ENCODE measurements around the gene KRT77.

The KRT77 gene

DNA sequence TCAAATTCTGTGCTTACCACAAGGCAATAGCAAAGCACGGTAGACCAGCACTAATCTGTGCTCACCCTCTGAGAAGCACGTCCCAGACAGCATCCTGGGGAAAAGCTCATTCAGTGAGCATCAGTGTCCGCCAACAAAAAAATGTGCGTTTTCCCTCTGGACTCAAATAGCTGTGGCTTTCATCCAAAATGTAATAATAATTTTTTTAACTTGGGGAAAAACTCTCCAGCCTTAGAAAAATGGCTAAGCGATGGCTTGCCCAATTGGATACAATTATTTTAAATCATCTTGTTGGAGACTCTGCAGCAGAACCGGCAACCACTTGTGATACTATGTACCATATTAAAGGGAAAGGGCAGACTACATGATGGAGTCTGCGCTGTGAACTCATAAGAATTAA lies 1.1 kb upstream of the KRT77 start:
- 90% methylated on average over 6 of the region's 7 CpGs for WGBS
- H2BK12ac ChIP-seq (ENCODE audit: low read length in 2 of 2), result no peak overlapping the region
- H3K18ac ChIP-seq (ENCODE audit: low read depth in 1 of 2, low read length in 2 of 2), result no peak overlapping the region
- no peaks in the 10 kb centered on the region for H3K4me1 ChIP-seq (ENCODE audit: control insufficient read depth, insufficient read depth, low read depth, low read length)
- no peak overlapping the region for H2BK120ac ChIP-seq (ENCODE audit: low read depth, low read length)
- no peak overlapping the region for H3K23ac ChIP-seq (ENCODE audit: low read length in 2 of 2)
- no peak overlapping the region for H4K91ac ChIP-seq (ENCODE audit: low read length)
- H3K27me3 ChIP-seq (ENCODE audit: control insufficient read depth in 1 of 2, insufficient read depth in 1 of 2, low read length in 2 of 2), result peaks cover 38 to 86% of the 10 kb centered on the region in 2 experiments
- no peak overlapping the region for H2AK5ac ChIP-seq (ENCODE audit: low read length, severe bottlenecking)
- H3K27ac ChIP-seq (ENCODE audit: low read length, poor library complexity, severe bottlenecking), result no peak overlapping the region
- H2BK15ac ChIP-seq (ENCODE audit: low read depth, poor library complexity, severe bottlenecking), result no peak overlapping the region
- no peak overlapping the region for H2BK5ac ChIP-seq (ENCODE audit: low read depth, low read length, poor library complexity, severe bottlenecking)
- no peak overlapping the region for H3K4ac ChIP-seq (ENCODE audit: low read depth in 1 of 2, low read length in 2 of 2)
- H3K9ac ChIP-seq (ENCODE audit: low read length), result no peak overlapping the region
- no peaks in the 10 kb centered on the region for H3K9me3 ChIP-seq (ENCODE audit: control insufficient read depth, low read length)
- DNase-seq, result no peak
- no peak overlapping the region for H4K8ac ChIP-seq (ENCODE audit: low read length)
- H2AFZ ChIP-seq (ENCODE audit: low read depth, low read length), result no peak overlapping the region
- no peak overlapping the region for H3K4me2 ChIP-seq (ENCODE audit: low read length, poor library complexity, severe bottlenecking)
- H3K4me3 ChIP-seq (ENCODE audit: insufficient read depth in 1 of 2, low read depth in 1 of 2, low read length in 2 of 2), result no peak overlapping the region
- no peaks in the 10 kb centered on the region for H3K79me1 ChIP-seq (replicated peaks; ENCODE audit: low read length, poor library complexity, severe bottlenecking)
- no peak overlapping the region for H3K14ac ChIP-seq (ENCODE audit: low read length in 2 of 2)
- H3K36me3 ChIP-seq (ENCODE audit: control insufficient read depth in 1 of 2, insufficient read depth in 2 of 2, low read depth in 1 of 2, low read length in 2 of 2), result no peaks in the 10 kb centered on the region

- Histone ChIP-seq H2AFZ (ENCODE audit: low read depth, low read length) (no peak overlapping the region), H2BK12ac (ENCODE audit: low read length in 2 of 2) (no peak overlapping the region), H3K36me3 (ENCODE audit: control insufficient read depth in 1 of 2, insufficient read depth in 2 of 2, low read depth in 1 of 2, low read length in 2 of 2) (no peaks in the 10 kb centered on the region), H2BK120ac (ENCODE audit: low read depth, low read length) (no peak overlapping the region), H3K27me3 (ENCODE audit: control insufficient read depth in 1 of 2, insufficient read depth in 1 of 2, low read length in 2 of 2) (peaks cover 35 to 86% of the 10 kb centered on the region in 2 experiments), H4K91ac (ENCODE audit: low read length) (no peak overlapping the region), H3K14ac (ENCODE audit: low read length in 2 of 2) (no peak overlapping the region), H2BK15ac (ENCODE audit: low read depth, poor library complexity, severe bottlenecking) (no peak overlapping the region), H3K4me2 (ENCODE audit: low read length, poor library complexity, severe bottlenecking) (no peak overlapping the region), H3K9ac (ENCODE audit: low read length) (no peak overlapping the region), H3K79me1 (replicated peaks; ENCODE audit: low read length, poor library complexity, severe bottlenecking) (no peaks in the 10 kb centered on the region), H3K4ac (ENCODE audit: low read depth in 1 of 2, low read length in 2 of 2) (no peak overlapping the region), H2AK5ac (ENCODE audit: low read length, severe bottlenecking) (no peak overlapping the region), H3K9me3 (ENCODE audit: control insufficient read depth, low read length) (no peaks in the 10 kb centered on the region), H2BK5ac (ENCODE audit: low read depth, low read length, poor library complexity, severe bottlenecking) (no peak overlapping the region), H3K4me3 (ENCODE audit: insufficient read depth in 1 of 2, low read depth in 1 of 2, low read length in 2 of 2) (no peak overlapping the region), H3K18ac (ENCODE audit: low read depth in 1 of 2, low read length in 2 of 2) (no peak overlapping the region), H3K27ac (ENCODE audit: low read length, poor library complexity, severe bottlenecking) (no peak overlapping the region), H3K4me1 (ENCODE audit: control insufficient read depth, insufficient read depth, low read depth, low read length) (no peaks in the 10 kb centered on the region), H3K23ac (ENCODE audit: low read length in 2 of 2) (no peak overlapping the region), H4K8ac (ENCODE audit: low read length) (no peak overlapping the region)
- 60% methylated on average over 1 of the region's 1 CpG for WGBS
- no peak for DNase-seq
Measured at GRCh38 chr12:52703878-52704277, 554 bp upstream of the KRT77 start.

- H3K27ac ChIP-seq (ENCODE audit: low read length, poor library complexity, severe bottlenecking), result no peak overlapping the region
- no peaks in the 10 kb centered on the region for H3K36me3 ChIP-seq (ENCODE audit: control insufficient read depth in 1 of 2, insufficient read depth in 2 of 2, low read depth in 1 of 2, low read length in 2 of 2)
- DNase-seq, result no peak
- H3K4me3 ChIP-seq (ENCODE audit: insufficient read depth in 1 of 2, low read depth in 1 of 2, low read length in 2 of 2), result no peak overlapping the region
- no peak overlapping the region for H2BK5ac ChIP-seq (ENCODE audit: low read depth, low read length, poor library complexity, severe bottlenecking)
- no peak overlapping the region for H2AFZ ChIP-seq (ENCODE audit: low read depth, low read length)
- no peak overlapping the region for H4K91ac ChIP-seq (ENCODE audit: low read length)
- no peaks in the 10 kb centered on the region for H3K9me3 ChIP-seq (ENCODE audit: control insufficient read depth, low read length)
- no peaks in the 10 kb centered on the region for H3K79me1 ChIP-seq (replicated peaks; ENCODE audit: low read length, poor library complexity, severe bottlenecking)
- no peak overlapping the region for H3K4ac ChIP-seq (ENCODE audit: low read depth in 1 of 2, low read length in 2 of 2)
- peaks cover 37 to 87% of the 10 kb centered on the region in 2 experiments for H3K27me3 ChIP-seq (ENCODE audit: control insufficient read depth in 1 of 2, insufficient read depth in 1 of 2, low read length in 2 of 2)
- no peak overlapping the region for H2BK15ac ChIP-seq (ENCODE audit: low read depth, poor library complexity, severe bottlenecking)
- WGBS, result 43% methylated on average over 2 of the region's 2 CpGs
- no peak overlapping the region for H3K18ac ChIP-seq (ENCODE audit: low read depth in 1 of 2, low read length in 2 of 2)
- H3K23ac ChIP-seq (ENCODE audit: low read length in 2 of 2), result no peak overlapping the region
- H3K9ac ChIP-seq (ENCODE audit: low read length), result no peak overlapping the region
- H2BK120ac ChIP-seq (ENCODE audit: low read depth, low read length), result no peak overlapping the region
- H4K8ac ChIP-seq (ENCODE audit: low read length), result no peak overlapping the region
- no peaks in the 10 kb centered on the region for H3K4me1 ChIP-seq (ENCODE audit: control insufficient read depth, insufficient read depth, low read depth, low read length)
- no peak overlapping the region for H3K4me2 ChIP-seq (ENCODE audit: low read length, poor library complexity, severe bottlenecking)
- no peak overlapping the region for H3K14ac ChIP-seq (ENCODE audit: low read length in 2 of 2)
- no peak overlapping the region for H2AK5ac ChIP-seq (ENCODE audit: low read length, severe bottlenecking)
- no peak overlapping the region for H2BK12ac ChIP-seq (ENCODE audit: low read length in 2 of 2)
Measured at GRCh38 chr12:52702338-52702737, 986 bp downstream of the KRT77 start.

GRCh38 chr12:52701281-52701680 lies 2.0 kb downstream of the KRT77 start:
- peaks cover 44 to 88% of the 10 kb centered on the region in 2 experiments for H3K27me3 ChIP-seq (ENCODE audit: control insufficient read depth in 1 of 2, insufficient read depth in 1 of 2, low read length in 2 of 2)

More at GRCh38 chr12:52701281-52701680, 2.0 kb downstream of the KRT77 start:
- no peak overlapping the region for H2BK15ac ChIP-seq (ENCODE audit: low read depth, poor library complexity, severe bottlenecking)
- no peak overlapping the region for H4K8ac ChIP-seq (ENCODE audit: low read length)
- no peak overlapping the region for H2AFZ ChIP-seq (ENCODE audit: low read depth, low read length)
- 79% methylated on average over 12 of the region's 12 CpGs for WGBS
- H3K4me3 ChIP-seq (ENCODE audit: insufficient read depth in 1 of 2, low read depth in 1 of 2, low read length in 2 of 2), result no peak overlapping the region
- no peak overlapping the region for H3K9ac ChIP-seq (ENCODE audit: low read length)
- no peak for DNase-seq
- H3K79me1 ChIP-seq (replicated peaks; ENCODE audit: low read length, poor library complexity, severe bottlenecking), result no peaks in the 10 kb centered on the region
- no peak overlapping the region for H2BK120ac ChIP-seq (ENCODE audit: low read depth, low read length)
- no peak overlapping the region for H2BK5ac ChIP-seq (ENCODE audit: low read depth, low read length, poor library complexity, severe bottlenecking)
- no peak overlapping the region for H3K18ac ChIP-seq (ENCODE audit: low read depth in 1 of 2, low read length in 2 of 2)
- no peak overlapping the region for H3K27ac ChIP-seq (ENCODE audit: low read length, poor library complexity, severe bottlenecking)
- no peak overlapping the region for H4K91ac ChIP-seq (ENCODE audit: low read length)
- H3K4me1 ChIP-seq (ENCODE audit: control insufficient read depth, insufficient read depth, low read depth, low read length), result no peaks in the 10 kb centered on the region
- no peaks in the 10 kb centered on the region for H3K9me3 ChIP-seq (ENCODE audit: control insufficient read depth, low read length)
- no peak overlapping the region for H3K4ac ChIP-seq (ENCODE audit: low read depth in 1 of 2, low read length in 2 of 2)
- H3K14ac ChIP-seq (ENCODE audit: low read length in 2 of 2), result peak overlapping the region in 1 of 2 experiments; percentile 18
- peak overlapping the region in 1 of 2 experiments; percentile 1 for H3K23ac ChIP-seq (ENCODE audit: low read length in 2 of 2)
- H2AK5ac ChIP-seq (ENCODE audit: low read length, severe bottlenecking), result no peak overlapping the region
- H3K36me3 ChIP-seq (ENCODE audit: control insufficient read depth in 1 of 2, insufficient read depth in 2 of 2, low read depth in 1 of 2, low read length in 2 of 2), result no peaks in the 10 kb centered on the region
- H3K4me2 ChIP-seq (ENCODE audit: low read length, poor library complexity, severe bottlenecking), result no peak overlapping the region
- no peak overlapping the region for H2BK12ac ChIP-seq (ENCODE audit: low read length in 2 of 2)

All from mesenchymal stem cell (in vitro differentiated cells and primary cell).